SK-N-SH treated with all-trans-retinoic acid at 6 μM for 48 hours (cell line): ENCODE measurements around the gene ARVCF.

Experiments used
- CREB5 ChIP-seq: fragments of 250-450 bp; sonication (Bioruptor Pico); IDR thresholded peaks from 2 replicates; pipeline ENCODE4 v1.5.1; 2020; ENCODE audit warnings: low read depth, mild to moderate bottlenecking, moderate library complexity
- GLIS3 ChIP-seq: fragments of 250-450 bp; sonication (Bioruptor Pico); IDR thresholded peaks from 2 replicates; pipeline ENCODE4 v1.5.0; 2020; ENCODE audit warnings: mild to moderate bottlenecking, moderate library complexity
- PATZ1 ChIP-seq: fragments of 250-450 bp; sonication (Bioruptor Pico); IDR thresholded peaks from 2 replicates; pipeline ENCODE4 v1.8.0; 2020; ENCODE audit warnings: mild to moderate bottlenecking, moderate library complexity, borderline replicate concordance
- TCF4 ChIP-seq: fragments of 250-450 bp; sonication (Bioruptor Pico); IDR thresholded peaks from 2 replicates; pipeline ENCODE4 v1.8.0; 2021; ENCODE audit warnings: mild to moderate bottlenecking, moderate library complexity, borderline replicate concordance
- TSHZ2 ChIP-seq: fragments of 250-450 bp; sonication (Bioruptor Pico); IDR thresholded peaks from 2 replicates; pipeline ENCODE4 v1.5.0; 2020; ENCODE audit warnings: mild to moderate bottlenecking, moderate library complexity
- ZNF70 ChIP-seq: fragments of 450-650 bp; formaldehyde crosslinking; IDR thresholded peaks from 2 replicates; pipeline ENCODE4 v1.5.0; 2020; ENCODE audit warnings: mild to moderate bottlenecking, moderate library complexity

DNA sequence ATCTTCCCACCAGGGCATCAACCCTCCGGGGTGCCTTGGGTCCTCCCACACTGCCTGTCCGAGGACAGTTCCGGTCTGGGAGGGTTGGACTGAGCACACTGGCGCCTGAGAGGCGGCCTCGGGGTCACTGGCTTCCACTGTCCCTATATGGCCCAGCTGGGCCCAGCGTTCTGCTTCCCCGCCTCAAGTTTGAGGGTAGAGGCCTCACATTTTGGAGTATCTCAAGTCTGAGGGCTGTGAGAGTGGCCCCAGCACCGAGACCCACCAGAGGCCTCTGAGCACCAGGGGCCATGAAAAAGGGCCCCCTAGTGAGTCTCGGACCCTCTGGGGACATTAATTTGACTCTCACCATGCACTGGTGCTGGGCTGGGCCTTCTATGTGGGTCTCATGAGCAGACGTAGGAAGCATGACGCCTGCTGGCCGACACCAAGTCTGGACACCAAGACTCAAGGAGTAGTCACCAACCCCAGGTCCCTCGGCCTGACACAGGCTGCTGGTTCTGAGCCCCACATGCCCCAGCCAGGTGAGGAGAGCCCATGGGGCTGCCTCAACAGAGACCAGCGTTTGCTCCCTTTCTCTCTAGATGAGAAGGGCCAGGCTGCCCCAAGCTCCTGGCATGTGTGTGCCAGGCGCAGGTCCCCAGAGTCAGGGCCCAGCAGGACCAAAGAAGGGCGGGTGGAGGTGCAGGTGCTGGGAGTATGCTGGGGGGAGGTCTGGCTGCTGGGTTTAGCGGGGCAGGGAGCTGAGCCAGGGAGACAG is 27.5 kb downstream of the ARVCF start:
- TF ChIP-seq TSHZ2 (CRISPR knock-in tag) (no peak), CREB5 (CRISPR knock-in tag) (no peak), PATZ1 (CRISPR knock-in tag) (no peak), GLIS3 (CRISPR knock-in tag) (no peak), TCF4 (CRISPR knock-in tag) (no peak), ZNF70 (CRISPR knock-in tag) (no peak)
